Progenitor cell of endocrine pancreas (in vitro differentiated cells): ENCODE data around the gene KIF16B. TPM values are rescaled to one million over a fixed set of nuclear protein-coding genes. Genes with fewer than 3 reads are reported as not detected.

Source experiments
- DNase-seq: peaks from one replicate; pipeline ENCODE4 v3.0.0; 2021; ENCODE audit warnings: low spot score; ENCODE audit not compliant: unreplicated experiment
- H3K27ac Mint-ChIP-seq: 2 replicates; pipeline ENCODE4 v1.8.0; 2021; ENCODE audit warnings: mild to moderate bottlenecking, moderate library complexity, mixed read lengths
- H3K27me3 Mint-ChIP-seq: 2 replicates; pipeline ENCODE4 v1.8.0; 2021; ENCODE audit warnings: mixed read lengths
- H3K36me3 Mint-ChIP-seq: 2 replicates; pipeline ENCODE4 v1.8.0; 2022; ENCODE audit warnings: mixed read lengths; ENCODE audit not compliant: insufficient read depth
- H3K4me1 Mint-ChIP-seq: 2 replicates; pipeline ENCODE4 v1.8.0; 2021; ENCODE audit warnings: low read depth, mixed read lengths
- H3K4me3 Mint-ChIP-seq: 2 replicates; pipeline ENCODE4 v1.8.0; 2021; ENCODE audit warnings: low read depth, mild to moderate bottlenecking, moderate library complexity, mixed read lengths
- H3K9me3 Mint-ChIP-seq: 2 replicates; pipeline ENCODE4 v1.8.0; 2021; ENCODE audit warnings: low read depth, mixed read lengths
- CTCF ChIP-seq: fragments of 200-600 bp; sonication (generic); IDR thresholded peaks from one replicate; pipeline ENCODE4 v1.5.0; 2021; ENCODE audit warnings: antibody characterized with exemption, mild to moderate bottlenecking; ENCODE audit not compliant: unreplicated experiment
- total RNA-seq: library from RNA; stranded (reverse); gene quantifications from 2 replicates; pipeline ENCODE4 v1.2.1, GENCODE V29; 2021

Gene KIF16B
- total RNA-seq, 1 donor from 2014 or later = 10.8 TPM

- H3K27ac Mint-ChIP-seq = no peak overlapping the region
- peaks cover 8% of the 10 kb centered on the region for H3K36me3 Mint-ChIP-seq
- no peak overlapping the region for H3K4me3 Mint-ChIP-seq
- no peak for DNase-seq
- TF ChIP-seq CTCF = no peak
- no peaks in the 10 kb centered on the region for H3K27me3 Mint-ChIP-seq
- peaks cover 3% of the 10 kb centered on the region for H3K4me1 Mint-ChIP-seq
- peaks cover 5% of the 10 kb centered on the region for H3K9me3 Mint-ChIP-seq
Measured at GRCh38 chr20:16293590-16293989, 279.7 kb downstream of the KIF16B start.

- H3K27me3 Mint-ChIP-seq = no peaks in the 10 kb centered on the region
Measured at GRCh38 chr20:16292226-16292880, 280.9 kb downstream of the KIF16B start.

GRCh38 chr20:16290358-16290757 is 282.9 kb downstream of the KIF16B start:
- Mint-ChIP-seq H3K4me1 (peaks cover 1% of the 10 kb centered on the region), H3K27ac (no peak overlapping the region), H3K27me3 (no peaks in the 10 kb centered on the region), H3K4me3 (no peak overlapping the region), H3K9me3 (peaks cover 5% of the 10 kb centered on the region), H3K36me3 (peaks cover 5% of the 10 kb centered on the region)
- TF ChIP-seq CTCF = no peak
- DNase-seq = no peak

More at GRCh38 chr20:16292226-16292880, 280.9 kb downstream of the KIF16B start:
- Mint-ChIP-seq H3K4me3 (no peak overlapping the region), H3K4me1 (peaks cover 3% of the 10 kb centered on the region), H3K36me3 (peaks cover 3% of the 10 kb centered on the region), H3K27ac (no peak overlapping the region), H3K9me3 (peaks cover 5% of the 10 kb centered on the region)
- TF ChIP-seq CTCF = no peak
- no peak for DNase-seq

GRCh38 chr20:16287776-16288175 is 285.5 kb downstream of the KIF16B start:
- no peaks in the 10 kb centered on the region for H3K27me3 Mint-ChIP-seq
- H3K4me1 Mint-ChIP-seq = peaks cover 1% of the 10 kb centered on the region

GRCh38 chr20:16286601-16287000 is 286.6 kb downstream of the KIF16B start:
- Mint-ChIP-seq H3K27ac (no peak overlapping the region), H3K9me3 (peaks cover 14% of the 10 kb centered on the region), H3K4me3 (no peak overlapping the region), H3K27me3 (no peaks in the 10 kb centered on the region), H3K4me1 (peaks cover 1% of the 10 kb centered on the region), H3K36me3 (peaks cover 20% of the 10 kb centered on the region)
- no peak for DNase-seq
- no peak for TF ChIP-seq CTCF

More at GRCh38 chr20:16287776-16288175, 285.5 kb downstream of the KIF16B start:
- DNase-seq = no peak
- H3K9me3 Mint-ChIP-seq = peaks cover 10% of the 10 kb centered on the region
- H3K36me3 Mint-ChIP-seq = peaks cover 15% of the 10 kb centered on the region
- TF ChIP-seq CTCF = no peak
- no peak overlapping the region for H3K27ac Mint-ChIP-seq
- no peak overlapping the region for H3K4me3 Mint-ChIP-seq
